Activated T-helper 1 cell treated with anti-CD3 and anti-CD28 coated beads, Interleukin-12 subunit alpha, Interleukin-12 subunit beta, Interleukin-2, Interleukin-4 antibody, amounts not matched to agents 30 ng/mL and 10 ng/mL and 1 ng/mL, durations not matched to agents 14 hours and 24 hours and 36 hours (primary cell): Measurements from ENCODE around the gene SMCO2. TPM values are rescaled to one million over a fixed set of nuclear protein-coding genes. Genes with fewer than 3 reads are reported as not detected.

Experiments used
- DNase-seq: peaks from one replicate; pipeline ENCODE4 v3.0.0; 2021; ENCODE audit warnings: low spot score
- H3K27ac Mint-ChIP-seq: one replicate; pipeline ENCODE4 v1.8.0; 2021; ENCODE audit warnings: mild to moderate bottlenecking, mixed read lengths
- H3K27me3 Mint-ChIP-seq: one replicate; pipeline ENCODE4 v1.8.0; 2022; ENCODE audit warnings: mild to moderate bottlenecking, moderate library complexity, mixed read lengths; ENCODE audit not compliant: insufficient read depth
- H3K36me3 Mint-ChIP-seq: one replicate; pipeline ENCODE4 v1.8.0; 2021; ENCODE audit warnings: low read depth, mixed read lengths
- H3K4me1 Mint-ChIP-seq: one replicate; pipeline ENCODE4 v1.8.0; 2021; ENCODE audit warnings: low read depth, mixed read lengths
- H3K4me3 Mint-ChIP-seq: one replicate; pipeline ENCODE4 v1.8.0; 2021; ENCODE audit warnings: mild to moderate bottlenecking, moderate library complexity, mixed read lengths
- H3K9me3 Mint-ChIP-seq: one replicate; pipeline ENCODE4 v1.8.0; 2021; ENCODE audit warnings: mixed read lengths
- intact Hi-C: fragments of 100-400 bp; cut with micrococcal nuclease; formaldehyde crosslinking; loops from one replicate; pipeline ENCODE4 v1.15.1; 2024
- total RNA-seq: library from RNA; stranded (reverse); gene quantifications from 2 replicates; pipeline ENCODE4 v1.2.3, GENCODE V29; 2022

The SMCO2 gene
- total RNA-seq, 1 donor from 2014 or later = 0.99 TPM

DNA sequence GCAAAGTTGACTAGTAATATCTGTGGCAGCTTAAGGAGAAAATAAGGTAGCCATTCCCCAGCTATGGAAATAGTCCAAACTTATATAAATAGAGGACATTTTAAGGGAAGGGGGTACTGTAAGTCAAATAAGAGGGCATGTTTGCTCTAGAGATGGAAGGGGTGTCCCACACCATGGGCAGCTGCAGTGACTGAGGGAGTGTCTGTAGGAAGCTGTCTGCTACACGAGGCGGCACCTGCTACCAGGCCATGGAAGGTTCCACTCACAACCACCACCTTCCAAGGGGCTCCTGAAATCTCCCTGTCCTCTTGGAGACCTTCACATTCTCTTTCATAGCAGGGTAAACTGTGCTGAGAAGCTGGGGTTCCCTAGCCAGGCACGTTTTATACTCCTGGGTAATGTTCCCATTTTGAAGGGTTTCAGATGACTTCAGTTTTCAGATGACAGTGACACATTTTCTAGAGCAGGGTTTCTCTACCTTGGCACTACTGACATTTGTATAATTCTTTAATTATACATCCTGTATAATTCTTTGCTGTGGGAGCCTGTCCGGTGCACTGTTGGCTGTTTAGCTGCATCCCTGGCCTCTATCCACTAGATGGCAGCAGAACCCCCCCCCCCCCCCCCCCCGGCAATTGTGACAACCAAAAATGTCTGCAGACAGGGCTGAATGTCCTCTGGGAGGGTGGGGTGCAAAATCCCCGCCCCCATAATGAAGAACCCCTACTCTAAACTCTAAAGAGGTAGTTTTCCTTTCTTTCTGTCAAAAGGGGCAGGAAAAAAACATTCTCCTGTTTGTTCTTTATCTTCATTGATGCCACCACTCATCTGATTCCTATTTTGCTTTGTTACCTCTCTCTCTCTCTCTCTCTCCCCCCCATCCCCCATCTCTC is 11.6 kb upstream of the SMCO2 start:
- intact Hi-C loops = loop anchor here (1.0 to 5.0 kb wide), 6 partner anchors 27 to 268 kb away; partner anchors contain the start of gene PPFIBP1
- Mint-ChIP-seq H3K36me3 (peaks cover 44% of the 10 kb centered on the region), H3K4me3 (no peak overlapping the region), H3K27ac (peak overlapping the region; percentile 85), H3K4me1 (peaks cover 87% of the 10 kb centered on the region), H3K27me3 (no peaks in the 10 kb centered on the region), H3K9me3 (peaks cover 30% of the 10 kb centered on the region)
- DNase-seq = no peak

DNA sequence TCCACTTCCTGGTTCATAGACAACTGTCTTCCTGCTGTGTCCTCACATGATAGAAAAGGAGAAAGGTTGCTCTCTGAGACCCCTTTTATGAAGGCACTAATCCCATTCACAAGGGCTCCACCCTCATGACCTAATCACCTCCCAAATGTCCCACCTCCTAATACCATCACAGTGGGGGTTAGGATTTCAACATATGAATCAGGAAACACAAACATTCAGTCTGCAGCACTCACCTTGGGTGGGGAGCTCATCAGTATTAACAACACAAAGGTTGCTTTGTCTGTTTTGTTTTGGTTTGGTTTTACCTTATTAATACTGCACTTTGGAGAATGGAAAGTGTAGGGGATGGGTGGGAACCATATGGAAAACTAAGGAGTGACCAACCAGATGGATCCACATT is 10.5 kb upstream of the SMCO2 start:
- Mint-ChIP-seq H3K4me3 (no peak overlapping the region), H3K27ac (peak overlapping the region; percentile 85), H3K4me1 (peaks cover 83% of the 10 kb centered on the region), H3K36me3 (peaks cover 45% of the 10 kb centered on the region), H3K9me3 (peaks cover 30% of the 10 kb centered on the region), H3K27me3 (no peaks in the 10 kb centered on the region)
- DNase-seq = no peak
- intact Hi-C loops = loop anchor here (1.0 kb wide), 1 partner anchor 199 kb away; no protein-coding TSS in a partner anchor

DNA sequence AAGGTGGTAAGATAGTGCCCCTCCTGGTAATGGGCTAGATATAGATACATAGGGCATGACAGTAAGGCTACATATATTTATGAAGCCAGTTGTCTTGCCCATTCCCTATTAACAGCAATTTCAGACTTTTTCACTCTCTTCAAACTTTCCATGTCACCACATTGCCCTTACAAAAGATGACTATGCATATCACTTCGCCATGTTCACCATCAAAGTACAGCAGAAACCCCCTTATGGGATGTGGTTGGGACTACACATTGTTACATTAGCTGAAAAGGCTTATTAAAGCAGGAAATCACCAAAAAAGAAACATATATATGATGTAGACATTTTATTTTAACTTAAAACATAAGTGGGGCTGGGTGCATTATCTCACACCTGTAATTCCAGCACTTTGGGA is 9.8 kb upstream of the SMCO2 start:
- H3K4me3 Mint-ChIP-seq = no peak overlapping the region
- H3K27me3 Mint-ChIP-seq = no peaks in the 10 kb centered on the region
- no peak for DNase-seq
- H3K36me3 Mint-ChIP-seq = peaks cover 41% of the 10 kb centered on the region
- peaks cover 29% of the 10 kb centered on the region for H3K9me3 Mint-ChIP-seq
- no peak overlapping the region for H3K27ac Mint-ChIP-seq
- intact Hi-C loops = loop anchor here (1.0 kb wide), 1 partner anchor 199 kb away; no protein-coding TSS in a partner anchor
- peaks cover 76% of the 10 kb centered on the region for H3K4me1 Mint-ChIP-seq

DNA sequence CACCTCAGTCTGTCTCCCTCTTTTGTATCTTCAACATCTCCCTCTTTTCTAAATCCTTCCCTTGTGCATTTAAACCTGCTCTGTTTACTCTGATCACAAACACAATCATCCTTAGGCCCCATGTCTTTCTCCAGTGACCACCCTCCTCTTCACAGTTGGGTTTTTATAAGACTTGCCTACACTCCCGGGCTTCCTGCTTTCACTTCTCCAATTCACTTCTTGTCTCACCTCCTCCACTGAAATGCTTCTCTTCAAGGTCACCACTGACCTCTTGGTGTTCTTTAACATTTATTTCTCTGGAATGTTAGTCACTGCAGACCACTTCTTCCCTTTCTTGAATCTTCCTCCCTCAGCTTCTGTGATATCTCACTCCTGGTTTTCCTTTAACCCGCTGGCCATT is 8.7 kb upstream of the SMCO2 start:
- DNase-seq = no peak
- Mint-ChIP-seq H3K9me3 (peaks cover 23% of the 10 kb centered on the region), H3K4me1 (peaks cover 67% of the 10 kb centered on the region), H3K36me3 (peaks cover 32% of the 10 kb centered on the region), H3K4me3 (no peak overlapping the region), H3K27ac (peak overlapping the region; percentile 2), H3K27me3 (no peaks in the 10 kb centered on the region)
- intact Hi-C loops = no loop called here

DNA sequence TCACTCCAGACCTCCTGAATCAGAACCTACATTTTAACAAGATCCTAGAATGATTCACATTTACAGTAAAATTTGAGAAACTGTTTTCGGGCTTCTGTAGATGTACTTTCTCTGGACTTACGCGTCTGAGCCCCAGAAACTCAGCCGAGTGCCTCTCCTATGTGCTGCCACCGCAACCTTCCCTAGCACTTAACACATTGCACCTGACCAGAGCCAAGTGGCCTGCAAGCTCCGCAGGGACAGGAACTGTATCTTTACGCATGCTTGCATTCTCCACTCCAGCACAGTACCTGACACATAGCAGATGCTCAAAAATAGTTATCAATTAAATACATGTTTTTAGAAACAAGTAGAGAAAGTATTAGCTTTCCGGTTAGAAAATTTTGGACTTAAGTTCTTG is 1.2 kb downstream of the SMCO2 start:
- Mint-ChIP-seq H3K36me3 (peaks cover 27% of the 10 kb centered on the region), H3K27ac (no peak overlapping the region), H3K4me1 (no peaks in the 10 kb centered on the region), H3K27me3 (no peaks in the 10 kb centered on the region), H3K4me3 (no peak overlapping the region), H3K9me3 (peaks cover 22% of the 10 kb centered on the region)
- DNase-seq = no peak
- intact Hi-C loops = no loop called here

DNA sequence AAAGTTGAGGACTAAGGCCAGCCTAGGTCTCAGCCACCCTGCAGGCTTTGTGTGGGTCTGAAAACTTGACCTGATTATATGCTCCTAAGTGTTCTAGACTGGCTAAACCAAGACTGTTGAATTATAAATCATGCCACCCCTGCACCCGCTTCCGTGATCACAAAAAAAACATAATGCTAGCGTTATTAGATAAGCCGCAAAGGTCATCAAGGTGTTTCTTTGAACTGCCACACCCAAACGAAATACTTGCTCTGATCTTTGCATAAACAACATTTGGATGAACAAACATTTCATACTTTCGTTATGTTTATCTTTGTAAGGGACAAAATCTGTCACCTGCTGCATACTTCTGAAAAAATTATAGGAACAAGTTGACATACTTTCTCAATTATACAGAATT is 2.5 kb downstream of the SMCO2 start:
- peaks cover 26% of the 10 kb centered on the region for H3K36me3 Mint-ChIP-seq
- H3K4me3 Mint-ChIP-seq = no peak overlapping the region
- peaks cover 22% of the 10 kb centered on the region for H3K9me3 Mint-ChIP-seq
- intact Hi-C loops = no loop called here
- H3K27me3 Mint-ChIP-seq = peaks cover 4% of the 10 kb centered on the region
- DNase-seq = no peak
- H3K27ac Mint-ChIP-seq = no peak overlapping the region
- no peaks in the 10 kb centered on the region for H3K4me1 Mint-ChIP-seq

DNA sequence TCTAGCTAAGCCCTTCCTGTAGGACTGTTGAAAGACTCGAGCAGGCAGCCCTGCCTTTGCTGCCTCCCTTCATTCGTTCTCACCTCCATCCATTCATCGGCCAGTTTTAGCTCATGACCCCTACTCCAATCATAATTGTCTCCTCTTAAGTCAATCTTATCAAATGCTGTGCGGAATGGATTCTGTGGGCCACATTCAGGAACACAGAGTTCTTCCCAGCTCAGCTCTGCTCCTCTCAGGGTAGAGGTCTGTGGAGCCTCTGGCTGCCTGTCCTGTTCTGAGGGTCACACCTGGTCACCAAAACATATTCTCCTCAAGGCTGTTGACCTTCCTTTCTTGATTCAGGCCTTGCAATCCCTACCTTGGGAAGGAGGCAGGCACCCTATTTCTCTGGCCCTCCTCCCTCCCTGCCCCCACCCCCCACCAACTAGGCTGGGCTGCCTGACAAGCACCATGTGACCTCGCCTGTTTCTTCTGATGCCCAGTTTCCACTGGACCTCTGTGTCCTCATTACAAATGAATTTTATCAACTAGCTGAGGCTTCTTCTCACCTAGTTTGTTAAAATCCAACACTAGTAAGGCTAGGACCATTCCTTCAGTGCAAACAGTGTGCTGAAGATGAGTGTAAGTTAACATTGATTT is 3.5 kb downstream of the SMCO2 start:
- no peak for DNase-seq
- H3K4me1 Mint-ChIP-seq = no peaks in the 10 kb centered on the region
- H3K9me3 Mint-ChIP-seq = peaks cover 16% of the 10 kb centered on the region
- H3K27ac Mint-ChIP-seq = no peak overlapping the region
- H3K36me3 Mint-ChIP-seq = peaks cover 20% of the 10 kb centered on the region
- no peak overlapping the region for H3K4me3 Mint-ChIP-seq
- peaks cover 4% of the 10 kb centered on the region for H3K27me3 Mint-ChIP-seq
- intact Hi-C loops = no loop called here

DNA sequence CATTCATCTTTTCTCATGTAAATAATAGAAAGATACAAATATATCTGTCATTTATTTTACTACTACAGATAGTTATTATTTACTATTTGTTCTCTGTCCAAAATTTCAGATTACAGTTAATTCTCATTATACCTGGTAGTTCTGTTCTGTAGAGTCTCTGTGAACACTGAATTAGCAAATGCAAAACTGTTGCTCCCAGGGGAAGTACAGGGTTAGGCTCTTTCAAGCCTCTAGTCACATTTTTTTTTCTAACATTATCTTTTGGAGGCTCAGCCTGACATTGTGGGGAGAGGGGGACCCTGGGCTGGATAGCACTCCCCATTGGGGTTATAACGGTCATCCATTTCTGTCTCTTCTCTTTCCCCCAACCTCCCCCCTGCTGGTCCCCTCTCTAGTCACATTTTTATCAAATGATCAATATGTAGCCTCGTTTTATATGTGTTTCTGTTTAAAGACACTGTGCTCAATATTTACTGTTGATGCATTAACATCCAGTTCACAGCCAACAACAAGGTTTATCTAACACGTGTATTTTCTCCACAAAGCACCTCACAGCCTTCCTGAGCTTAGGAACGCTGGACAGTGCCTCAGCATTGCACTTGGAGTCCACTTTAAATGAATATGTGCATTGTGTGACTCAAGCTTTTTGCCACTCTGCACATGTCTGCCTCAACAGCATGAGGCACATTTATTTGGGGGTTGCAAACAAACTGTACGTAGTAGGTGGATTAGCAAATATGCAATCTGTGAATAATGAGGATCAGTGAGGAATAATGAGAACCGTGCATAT is 4.7 kb downstream of the SMCO2 start:
- no peaks in the 10 kb centered on the region for H3K4me1 Mint-ChIP-seq
- H3K9me3 Mint-ChIP-seq = peaks cover 11% of the 10 kb centered on the region
- H3K27ac Mint-ChIP-seq = no peak overlapping the region
- H3K4me3 Mint-ChIP-seq = no peak overlapping the region
- intact Hi-C loops = no loop called here
- DNase-seq = no peak
- peaks cover 20% of the 10 kb centered on the region for H3K36me3 Mint-ChIP-seq
- peaks cover 4% of the 10 kb centered on the region for H3K27me3 Mint-ChIP-seq

DNA sequence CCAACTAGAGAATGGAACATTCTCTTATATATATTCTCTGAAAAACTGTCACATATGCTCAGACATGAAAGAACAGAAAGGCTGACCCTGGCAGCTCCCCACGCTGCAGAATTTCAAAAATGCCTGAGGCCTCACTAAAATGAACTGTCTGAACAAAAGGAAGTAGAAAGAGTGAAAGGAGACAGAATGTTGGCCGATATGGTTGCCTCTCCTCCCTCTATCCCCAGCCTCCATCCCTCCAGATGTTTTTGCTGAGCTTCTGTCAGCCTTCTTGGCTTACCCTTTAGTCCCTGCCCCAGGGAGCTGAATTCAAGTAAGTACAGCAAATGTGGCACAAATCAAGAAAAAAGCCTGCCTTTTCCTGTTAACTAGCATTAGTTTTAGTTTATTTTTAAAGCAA is 6.9 kb downstream of the SMCO2 start:
- H3K9me3 Mint-ChIP-seq = no peaks in the 10 kb centered on the region
- peaks cover 4% of the 10 kb centered on the region for H3K27me3 Mint-ChIP-seq
- no peak overlapping the region for H3K27ac Mint-ChIP-seq

DNA sequence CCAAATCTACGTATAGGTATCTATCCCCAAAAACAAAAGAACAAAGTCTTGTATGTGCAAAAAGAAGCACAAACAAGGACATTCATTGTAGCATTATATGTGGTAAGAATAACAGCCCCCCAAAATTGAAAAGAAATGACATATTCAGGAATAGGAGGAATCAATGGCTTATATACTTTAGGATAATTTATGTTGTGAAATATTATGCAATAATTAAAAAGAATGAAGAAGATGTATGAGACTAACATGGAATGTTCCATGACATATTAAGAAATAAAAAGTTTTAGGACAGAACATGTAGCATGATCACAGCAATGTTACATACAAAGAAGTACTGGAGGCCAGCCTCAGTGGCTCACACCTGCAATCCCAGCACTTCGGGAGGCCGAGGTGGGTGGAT is 9.1 kb downstream of the SMCO2 start:
- peaks cover 19% of the 10 kb centered on the region for H3K36me3 Mint-ChIP-seq
- H3K9me3 Mint-ChIP-seq = no peaks in the 10 kb centered on the region
- peaks cover 4% of the 10 kb centered on the region for H3K27me3 Mint-ChIP-seq
- H3K27ac Mint-ChIP-seq = no peak overlapping the region
- no peak for DNase-seq
- intact Hi-C loops = loop anchor here (5.0 kb wide), 1 partner anchor 797 kb away; no protein-coding TSS in a partner anchor
- H3K4me1 Mint-ChIP-seq = peaks cover 24% of the 10 kb centered on the region
- no peak overlapping the region for H3K4me3 Mint-ChIP-seq

More for the DNA sequence above, 6.9 kb downstream of the SMCO2 start:
- peaks cover 18% of the 10 kb centered on the region for H3K36me3 Mint-ChIP-seq
- DNase-seq = no peak
- H3K4me1 Mint-ChIP-seq = peaks cover 10% of the 10 kb centered on the region
- intact Hi-C loops = no loop called here
- H3K4me3 Mint-ChIP-seq = no peak overlapping the region

DNA sequence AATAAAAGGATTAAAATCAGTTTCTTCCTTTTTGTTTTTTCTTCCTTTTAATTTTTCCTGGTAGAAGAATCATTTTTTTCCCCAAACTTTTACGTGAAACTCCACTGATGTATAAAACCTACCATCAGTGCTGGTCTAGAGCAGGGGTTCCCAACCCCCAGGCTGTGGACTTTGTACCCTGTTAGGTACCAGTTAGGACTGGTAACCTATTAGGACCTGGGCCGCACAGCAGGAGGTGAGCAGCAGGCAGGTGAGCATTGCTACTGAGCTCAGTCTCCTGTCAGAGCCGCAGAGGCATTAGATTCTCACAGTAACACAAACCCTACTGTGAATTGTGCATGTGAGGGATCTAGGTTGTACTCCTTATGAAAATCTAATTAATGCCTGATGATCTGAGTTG is 10.1 kb downstream of the SMCO2 start:
- Mint-ChIP-seq H3K4me1 (peaks cover 35% of the 10 kb centered on the region), H3K4me3 (no peak overlapping the region), H3K9me3 (no peaks in the 10 kb centered on the region), H3K27ac (no peak overlapping the region), H3K27me3 (peaks cover 4% of the 10 kb centered on the region), H3K36me3 (peaks cover 19% of the 10 kb centered on the region)
- DNase-seq = no peak
- intact Hi-C loops = loop anchor here (5.0 kb wide), 1 partner anchor 796 kb away; no protein-coding TSS in a partner anchor

DNA sequence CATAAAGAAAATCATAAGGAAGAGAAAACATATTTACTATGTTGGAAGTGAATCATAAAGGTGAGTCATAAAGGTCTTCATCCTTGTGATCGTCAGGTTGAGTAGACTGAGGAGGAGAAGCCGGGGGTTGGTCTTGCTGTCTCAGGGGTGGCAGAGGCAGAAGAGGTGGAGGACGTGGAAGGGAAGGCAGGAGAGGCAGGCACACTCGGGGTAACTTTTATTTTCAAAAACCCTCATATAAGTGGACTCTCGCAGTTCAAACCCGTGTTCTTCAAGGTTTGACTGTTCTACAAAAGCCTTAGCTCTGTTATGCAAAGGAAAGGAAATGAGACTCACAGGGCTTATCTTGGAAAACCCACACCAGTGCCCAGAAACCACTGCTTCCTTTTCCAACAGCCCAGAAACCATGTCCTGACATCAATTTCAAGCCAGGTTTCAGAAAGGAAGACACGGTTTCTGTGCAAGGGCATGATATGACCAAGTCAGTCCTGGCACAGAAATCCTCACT is 14.0 kb downstream of the SMCO2 start:
- H3K27ac Mint-ChIP-seq = peak overlapping the region; percentile 83
- H3K4me3 Mint-ChIP-seq = peak overlapping the region; percentile 67
- intact Hi-C loops = loop anchor here (1.0 to 5.0 kb wide), 8 partner anchors 38 to 283 kb away; partner anchors contain the start of genes PPFIBP1 and STK38L
- peaks cover 23% of the 10 kb centered on the region for H3K36me3 Mint-ChIP-seq
- peaks cover 63% of the 10 kb centered on the region for H3K4me1 Mint-ChIP-seq
- H3K9me3 Mint-ChIP-seq = peaks cover 1% of the 10 kb centered on the region
- peak; percentile 33 for DNase-seq
- no peaks in the 10 kb centered on the region for H3K27me3 Mint-ChIP-seq
